ENCODE measurements around the gene B9D2.

GRCh38 chr19:41335467-41335866, 28.5 kb downstream of the B9D2 start:
- no peak for TF ChIP-seq CTCF (IDR thresholded peaks at IDR 0.05)
- no peak for TF ChIP-seq POLR2A (IDR thresholded peaks at IDR 0.05)
